Panc1 (cell line): ENCODE data around the gene NAA80. TPM values are rescaled to one million over a fixed set of nuclear protein-coding genes. Genes with fewer than 3 reads are reported as not detected.

Experiments used
- ATAC-seq: fragments of 200-7000 bp; cut with Tn5 transposase; 2 replicates; pipeline ENCODE4 v1.9.1; 2020; ENCODE audit warnings: mild to moderate bottlenecking, moderate library complexity
- BruUV-seq: library from RNA; stranded (reverse); fragments of 400-500 nt; replicated peaks from 2 replicates; lab custom pipeline; 2021; lab: Mats Ljungman, UMichigan
- CTCF ChIA-PET: fragments of 300-600 bp; sonication (Branson Sonifier 250); formaldehyde crosslinking; loops from one replicate; lab custom pipeline; 2022; ENCODE audit warnings: antibody characterized with exemption; lab: Charles Lee
- POLR2A ChIA-PET: fragments of 300-600 bp; sonication (Branson Sonifier 250); formaldehyde crosslinking; loops from one replicate; lab custom pipeline; 2022; ENCODE audit warnings: antibody characterized with exemption; lab: Charles Lee
- DNase-seq: peaks from one replicate; pipeline ENCODE4 v3.0.0-alpha.2; 2010; ENCODE audit warnings: low read depth, low spot score
- H3K27ac ChIP-seq: 2 replicates; pipeline ENCODE4 v1.5.1; 2011; ENCODE audit warnings: mild to moderate bottlenecking, low read length, inconsistent platforms
- H3K27me3 ChIP-seq: fragments of 200-500 bp; sonication (Bioruptor generic); 2 replicates; pipeline ENCODE4 v1.6.0; 2014; ENCODE audit warnings: low read length, inconsistent platforms; ENCODE audit not compliant: control insufficient read depth, insufficient read depth
- H3K36me3 ChIP-seq: fragments of 200-500 bp; sonication (Bioruptor generic); 2 replicates; pipeline ENCODE4 v1.5.1; 2014; ENCODE audit warnings: inconsistent platforms, mild to moderate bottlenecking, low read length, moderate library complexity; ENCODE audit not compliant: control insufficient read depth, insufficient read depth
- H3K4me1 ChIP-seq: 2 replicates; pipeline ENCODE4 v1.5.1; 2011; ENCODE audit warnings: inconsistent platforms, mild to moderate bottlenecking, low read length, moderate library complexity; ENCODE audit not compliant: control insufficient read depth, insufficient read depth
- H3K4me3 ChIP-seq, 2 experiments: 2 replicates each; pipeline ENCODE4 v1.5.1; 2011 to 2012; ENCODE audit warnings: low read depth in 2 of 2, low read length in 2 of 2, mild to moderate bottlenecking in 2 of 2, inconsistent platforms in 1 of 2, moderate library complexity in 1 of 2
- H3K9me3 ChIP-seq: fragments of 200-500 bp; sonication (Bioruptor generic); 2 replicates; pipeline ENCODE4 v1.5.1; 2014; ENCODE audit warnings: low read depth, mild to moderate bottlenecking, inconsistent platforms, low read length, moderate library complexity; ENCODE audit not compliant: control insufficient read depth, insufficient read depth
- CTCF ChIP-seq: fragments of 450-650 bp; IDR thresholded peaks from 2 replicates; pipeline ENCODE4 v1.5.1; 2017; ENCODE audit warnings: mild to moderate bottlenecking
- POLR2AphosphoS5 ChIP-seq: IDR thresholded peaks from 2 replicates; pipeline ENCODE4 v1.6.1; 2012; ENCODE audit warnings: mild to moderate bottlenecking, low read depth, low read length, moderate library complexity
- SIN3A ChIP-seq: IDR thresholded peaks from 2 replicates; pipeline ENCODE4 v1.6.1; 2012; ENCODE audit warnings: low read depth, mild to moderate bottlenecking, low read length, moderate library complexity, borderline replicate concordance; ENCODE audit not compliant: insufficient read depth
- TCF7L2 ChIP-seq: IDR thresholded peaks from 2 replicates; pipeline ENCODE4 v1.6.1; 2011; ENCODE audit warnings: mild to moderate bottlenecking, low read depth, low read length, inconsistent platforms
- in situ Hi-C: cut with HindIII; loops from 2 replicates; pipeline ENCODE4 v1.10.0; 2016; ENCODE audit warnings: low sequenced_read_pairs, low pct_unique_long_range_greater_than_20kb
- intact Hi-C: fragments of 100-400 bp; cut with micrococcal nuclease; formaldehyde crosslinking; loops from one replicate; pipeline ENCODE4 v1.10.0; 2022; ENCODE audit not compliant: unreplicated experiment
- total RNA-seq: library from RNA; stranded (reverse); gene quantifications from one replicate; pipeline ENCODE4 v1.2.1, GENCODE V29; 2021; ENCODE audit not compliant: unreplicated experiment
- TF ChIP-seq, protein P1 (sequence below), 2 experiments: IDR thresholded peaks; 2 replicates each; pipeline ENCODE4 v1.6.1; 2011 to 2012; ENCODE audit warnings: low read depth in 2 of 2, control low read depth in 1 of 2, low read length in 1 of 2, mild to moderate bottlenecking in 1 of 2, moderate library complexity in 1 of 2; ENCODE audit not compliant: insufficient read depth in 1 of 2

Gene NAA80
- total RNA-seq, 1 experiment from 2014 or later: 7.2 TPM

- Histone ChIP-seq H3K4me3 (no peak overlapping the region), H3K27ac (no peak overlapping the region), H3K9me3 (no peaks in the 10 kb centered on the region), H3K36me3 (no peaks in the 10 kb centered on the region), H3K27me3 (no peaks in the 10 kb centered on the region), H3K4me1 (no peaks in the 10 kb centered on the region; the same call in 1 of the 2 replicates)
- no peak for TF ChIP-seq TCF7L2
- no peak for TF ChIP-seq CTCF
- TF ChIP-seq, protein P1, sequence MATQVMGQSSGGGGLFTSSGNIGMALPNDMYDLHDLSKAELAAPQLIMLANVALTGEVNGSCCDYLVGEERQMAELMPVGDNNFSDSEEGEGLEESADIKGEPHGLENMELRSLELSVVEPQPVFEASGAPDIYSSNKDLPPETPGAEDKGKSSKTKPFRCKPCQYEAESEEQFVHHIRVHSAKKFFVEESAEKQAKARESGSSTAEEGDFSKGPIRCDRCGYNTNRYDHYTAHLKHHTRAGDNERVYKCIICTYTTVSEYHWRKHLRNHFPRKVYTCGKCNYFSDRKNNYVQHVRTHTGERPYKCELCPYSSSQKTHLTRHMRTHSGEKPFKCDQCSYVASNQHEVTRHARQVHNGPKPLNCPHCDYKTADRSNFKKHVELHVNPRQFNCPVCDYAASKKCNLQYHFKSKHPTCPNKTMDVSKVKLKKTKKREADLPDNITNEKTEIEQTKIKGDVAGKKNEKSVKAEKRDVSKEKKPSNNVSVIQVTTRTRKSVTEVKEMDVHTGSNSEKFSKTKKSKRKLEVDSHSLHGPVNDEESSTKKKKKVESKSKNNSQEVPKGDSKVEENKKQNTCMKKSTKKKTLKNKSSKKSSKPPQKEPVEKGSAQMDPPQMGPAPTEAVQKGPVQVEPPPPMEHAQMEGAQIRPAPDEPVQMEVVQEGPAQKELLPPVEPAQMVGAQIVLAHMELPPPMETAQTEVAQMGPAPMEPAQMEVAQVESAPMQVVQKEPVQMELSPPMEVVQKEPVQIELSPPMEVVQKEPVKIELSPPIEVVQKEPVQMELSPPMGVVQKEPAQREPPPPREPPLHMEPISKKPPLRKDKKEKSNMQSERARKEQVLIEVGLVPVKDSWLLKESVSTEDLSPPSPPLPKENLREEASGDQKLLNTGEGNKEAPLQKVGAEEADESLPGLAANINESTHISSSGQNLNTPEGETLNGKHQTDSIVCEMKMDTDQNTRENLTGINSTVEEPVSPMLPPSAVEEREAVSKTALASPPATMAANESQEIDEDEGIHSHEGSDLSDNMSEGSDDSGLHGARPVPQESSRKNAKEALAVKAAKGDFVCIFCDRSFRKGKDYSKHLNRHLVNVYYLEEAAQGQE (IDR thresholded peaks at IDR 0.05; ENCODE audit: insufficient read depth in 1 of 2, low read depth in 2 of 2, low read length in 1 of 2): no peak
- no peak for TF ChIP-seq POLR2AphosphoS5
- no peak for TF ChIP-seq SIN3A
- no TSS peak for BruUV-seq
- ChIA-PET CTCF (interaction anchor here (0.6 kb wide), 1 partner anchor 307 kb away, joined by 8 read pairs; no protein-coding TSS in a partner anchor), POLR2A (no interaction called here)
- ATAC-seq (no peak), DNase-seq (no peak)
- intact Hi-C loops (no loop called here), in situ Hi-C loops (no loop called here)
Observed at GRCh38 chr3:50254577-50255250, 44.5 kb downstream of the NAA80 start.

DNA sequence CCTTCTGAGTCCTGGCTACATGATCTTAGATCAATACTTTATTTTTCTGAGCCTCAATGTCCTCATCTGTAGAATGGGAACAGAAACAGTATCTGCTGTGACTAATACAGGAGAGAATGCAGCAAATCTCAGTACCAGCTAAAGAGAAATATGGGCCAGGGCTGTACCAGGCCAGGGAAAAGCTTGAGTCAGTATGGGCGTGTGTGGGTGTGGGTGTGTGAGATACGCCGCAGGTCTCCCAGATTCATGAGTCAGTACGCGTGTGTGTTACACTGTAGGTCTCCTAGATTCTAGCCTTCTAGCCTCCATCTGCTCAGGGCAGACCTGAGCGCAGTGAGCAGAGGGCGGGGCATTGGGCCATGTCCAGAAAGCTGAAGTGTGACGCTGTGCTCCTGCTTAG lies 48.0 kb downstream of the NAA80 start:
- peaks cover 19% of the 10 kb centered on the region for H3K4me1 ChIP-seq
- ChIA-PET POLR2A (no interaction called here), CTCF (no interaction called here)
- TF ChIP-seq SIN3A (no peak), CTCF (no peak), TCF7L2 (no peak), POLR2AphosphoS5 (no peak)
- TF ChIP-seq, protein P1 (IDR thresholded peaks at IDR 0.05; ENCODE audit: insufficient read depth in 1 of 2, low read depth in 2 of 2, low read length in 1 of 2): no peak
- intact Hi-C loops (no loop called here), in situ Hi-C loops (no loop called here)
- H3K36me3 ChIP-seq: no peaks in the 10 kb centered on the region
- DNase-seq: no peak
- no TSS peak for BruUV-seq
- H3K4me3 ChIP-seq: no peak overlapping the region
- H3K27me3 ChIP-seq: no peaks in the 10 kb centered on the region
- ATAC-seq: no peak
- no peak overlapping the region for H3K27ac ChIP-seq
- H3K9me3 ChIP-seq: no peaks in the 10 kb centered on the region
